HepG2 (cell line): Measurements from ENCODE around the gene RBM8A. TPM values are rescaled to one million over a fixed set of nuclear protein-coding genes. Genes with fewer than 3 reads are reported as not detected.

Experiments used
- HIVEP1 ChIP-seq: sonication (generic); formaldehyde crosslinking; IDR thresholded peaks from 2 replicates; pipeline ENCODE4 v1.4.0; 2020; ENCODE audit warnings: mild to moderate bottlenecking, missing genetic modification reagents
- HNRNPUL1 ChIP-seq: fragments of 200-400 bp; formaldehyde crosslinking; IDR thresholded peaks from 2 replicates; pipeline ENCODE4 v1.6.1; 2017; ENCODE audit warnings: low read depth, mild to moderate bottlenecking, low read length, moderate library complexity
- NFYC ChIP-seq: IDR thresholded peaks from 2 replicates; pipeline ENCODE4 v1.6.1; 2016; ENCODE audit warnings: missing genetic modification reagents, missing compliant biosample characterization
- PHF8 ChIP-seq: sonication (generic); formaldehyde crosslinking; IDR thresholded peaks from 2 replicates; pipeline ENCODE4 v1.5.0; 2020; ENCODE audit warnings: missing genetic modification reagents
- SKI ChIP-seq: fragments of 450-650 bp; IDR thresholded peaks from one replicate; pipeline ENCODE4 v1.6.1; 2018; ENCODE audit warnings: mild to moderate bottlenecking; ENCODE audit not compliant: partially characterized antibody
- SOX6 ChIP-seq, 2 experiments: fragments of 450-650 bp in 1 of 2; sonication (generic) in 1 of 2; formaldehyde crosslinking in 1 of 2; IDR thresholded peaks; 2 replicates each; pipeline versions ENCODE4 v1.4.0 to v1.6.1; 2017 to 2020; ENCODE audit warnings: antibody characterized with exemption in 1 of 2, mild to moderate bottlenecking in 1 of 2, missing genetic modification reagents in 1 of 2
- TEAD2 ChIP-seq: sonication (generic); formaldehyde crosslinking; IDR thresholded peaks from 2 replicates; pipeline ENCODE4 v1.9.0; 2021; ENCODE audit warnings: missing genetic modification reagents
- YY1 ChIP-seq: IDR thresholded peaks from 2 replicates; pipeline ENCODE4 v1.6.1; 2011; ENCODE audit warnings: low read length, low read depth, moderate library complexity, mild to moderate bottlenecking; ENCODE audit not compliant: insufficient read depth, insufficient replicate concordance
- ZFAT ChIP-seq: sonication (generic); formaldehyde crosslinking; conservative IDR thresholded peaks from 2 replicates; pipeline ENCODE4 v1.8.1; 2023; ENCODE audit warnings: missing genetic modification reagents, inconsistent platforms
- ZNF205 ChIP-seq: IDR thresholded peaks from 2 replicates; pipeline ENCODE4 v1.6.1; 2018; ENCODE audit warnings: missing biosample characterization, missing genetic modification reagents
- ZNF678 ChIP-seq: sonication (generic); formaldehyde crosslinking; IDR thresholded peaks from 2 replicates; pipeline ENCODE4 v1.4.0; 2020; ENCODE audit warnings: mild to moderate bottlenecking, missing genetic modification reagents
- polyA plus RNA-seq, 8 experiments: library from polyadenylated mRNA; depleted of rRNA in 3 of 8; stranded (reverse) in 7 of 8; unstranded in 1 of 8; fragments of >200 nt; fragmentation: Illumina TruSeq in 4 of 8; extraction: Trizol in 4 of 8; gene quantifications; 2 replicates each; pipeline versions ENCODE4 v1.2.1 to v1.2.3, GENCODE V29; 2011 to 2016; ENCODE audit warnings: low read depth in 4 of 8, missing spikeins in 1 of 8, mixed read lengths in 1 of 8; ENCODE audit not compliant: insufficient read depth in 1 of 8
- total RNA-seq, 5 experiments: library from RNA; depleted of rRNA; stranded (reverse); fragments of >200 nt; fragmentation: Illumina TruSeq; extraction: Trizol; gene quantifications; 2 replicates each; pipeline ENCODE4 v1.2.3, GENCODE V29; 2016; ENCODE audit warnings: low read depth in 1 of 5
- TF ChIP-seq, protein P1 (sequence below): sonication (generic); formaldehyde crosslinking; IDR thresholded peaks from 2 replicates; pipeline ENCODE4 v1.4.0; 2020; ENCODE audit warnings: mild to moderate bottlenecking, missing genetic modification reagents
- TF ChIP-seq, protein P2 (sequence below): sonication (generic); formaldehyde crosslinking; IDR thresholded peaks from 2 replicates; pipeline ENCODE4 v1.5.1; 2020; ENCODE audit warnings: missing genetic modification reagents, mild to moderate bottlenecking, borderline replicate concordance
- TF ChIP-seq, protein P3 (sequence below): sonication (generic); formaldehyde crosslinking; IDR thresholded peaks from 2 replicates; pipeline ENCODE4 v1.5.0; 2020; ENCODE audit warnings: missing genetic modification reagents
- TF ChIP-seq, protein P4 (sequence below): IDR thresholded peaks from 2 replicates; pipeline ENCODE4 v1.6.1; 2012; ENCODE audit warnings: low read depth, low read length, improper control_type of control experiment
- TF ChIP-seq, protein P5 (sequence below): sonication (generic); formaldehyde crosslinking; IDR thresholded peaks from 2 replicates; pipeline ENCODE4 v1.5.0; 2020; ENCODE audit warnings: mild to moderate bottlenecking, missing genetic modification reagents, borderline replicate concordance

Gene RBM8A
- total and polyA plus RNA-seq, 2 of the 13 experiments (the other 11 are each of a cell fraction or from before 2014, with no cell fraction given), result 106 to 162 TPM

DNA sequence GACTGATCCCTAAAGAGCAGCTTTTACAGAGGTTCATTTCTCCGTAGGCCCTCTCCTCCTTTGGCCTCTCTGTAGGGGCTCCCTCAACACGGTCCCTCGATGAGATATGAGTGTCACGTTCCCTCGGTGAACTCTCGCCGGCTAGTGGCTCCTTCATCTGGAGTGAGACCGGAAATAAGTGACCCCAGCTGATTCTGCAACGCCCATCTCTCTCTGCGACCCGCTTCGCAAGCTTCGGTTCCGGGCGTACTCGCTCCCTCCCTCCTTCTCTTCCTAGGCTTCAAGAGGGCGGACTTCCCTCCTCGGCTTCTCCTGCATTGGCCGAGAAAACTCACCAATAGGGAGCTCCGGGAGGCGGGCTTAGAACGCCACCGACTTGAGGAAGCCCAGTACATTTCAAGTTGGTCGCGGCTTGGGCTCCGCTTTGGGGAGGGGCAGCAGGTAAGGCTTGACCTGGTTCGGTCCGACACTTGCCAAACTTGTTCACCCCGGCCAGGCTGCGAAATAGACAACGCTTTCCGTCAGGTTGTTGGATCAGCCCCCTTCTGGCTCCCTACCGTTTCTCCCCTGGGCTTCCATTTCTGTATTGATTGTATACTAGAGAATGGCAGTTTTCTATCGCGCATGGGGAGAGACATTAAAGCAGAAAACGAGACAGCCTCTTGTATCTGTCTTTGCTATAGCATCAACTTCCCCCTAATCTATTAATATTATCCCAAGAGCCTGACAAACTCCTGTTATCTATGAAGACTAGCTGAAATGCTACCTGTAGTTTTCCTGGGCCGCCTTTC, 37.2 kb upstream of the RBM8A start, which contains the start of the genes ANKRD34A and POLR3GL (continued):
- TF ChIP-seq, protein P1, sequence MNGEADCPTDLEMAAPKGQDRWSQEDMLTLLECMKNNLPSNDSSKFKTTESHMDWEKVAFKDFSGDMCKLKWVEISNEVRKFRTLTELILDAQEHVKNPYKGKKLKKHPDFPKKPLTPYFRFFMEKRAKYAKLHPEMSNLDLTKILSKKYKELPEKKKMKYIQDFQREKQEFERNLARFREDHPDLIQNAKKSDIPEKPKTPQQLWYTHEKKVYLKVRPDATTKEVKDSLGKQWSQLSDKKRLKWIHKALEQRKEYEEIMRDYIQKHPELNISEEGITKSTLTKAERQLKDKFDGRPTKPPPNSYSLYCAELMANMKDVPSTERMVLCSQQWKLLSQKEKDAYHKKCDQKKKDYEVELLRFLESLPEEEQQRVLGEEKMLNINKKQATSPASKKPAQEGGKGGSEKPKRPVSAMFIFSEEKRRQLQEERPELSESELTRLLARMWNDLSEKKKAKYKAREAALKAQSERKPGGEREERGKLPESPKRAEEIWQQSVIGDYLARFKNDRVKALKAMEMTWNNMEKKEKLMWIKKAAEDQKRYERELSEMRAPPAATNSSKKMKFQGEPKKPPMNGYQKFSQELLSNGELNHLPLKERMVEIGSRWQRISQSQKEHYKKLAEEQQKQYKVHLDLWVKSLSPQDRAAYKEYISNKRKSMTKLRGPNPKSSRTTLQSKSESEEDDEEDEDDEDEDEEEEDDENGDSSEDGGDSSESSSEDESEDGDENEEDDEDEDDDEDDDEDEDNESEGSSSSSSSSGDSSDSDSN (CRISPR knock-in tag), result 0 out of 2 replicates have a peak, but pooled peaks have one; percentile 49
- no peak for TF ChIP-seq ZFAT (CRISPR knock-in tag)
- TF ChIP-seq SOX6 (IDR thresholded peaks at IDR 0.05), result no peak
- TF ChIP-seq SOX6 (CRISPR knock-in tag; IDR thresholded peaks at IDR 0.05), result peak; percentile 58
- peak; percentile 78 for TF ChIP-seq PHF8 (CRISPR knock-in tag)
- TF ChIP-seq, protein P2, sequence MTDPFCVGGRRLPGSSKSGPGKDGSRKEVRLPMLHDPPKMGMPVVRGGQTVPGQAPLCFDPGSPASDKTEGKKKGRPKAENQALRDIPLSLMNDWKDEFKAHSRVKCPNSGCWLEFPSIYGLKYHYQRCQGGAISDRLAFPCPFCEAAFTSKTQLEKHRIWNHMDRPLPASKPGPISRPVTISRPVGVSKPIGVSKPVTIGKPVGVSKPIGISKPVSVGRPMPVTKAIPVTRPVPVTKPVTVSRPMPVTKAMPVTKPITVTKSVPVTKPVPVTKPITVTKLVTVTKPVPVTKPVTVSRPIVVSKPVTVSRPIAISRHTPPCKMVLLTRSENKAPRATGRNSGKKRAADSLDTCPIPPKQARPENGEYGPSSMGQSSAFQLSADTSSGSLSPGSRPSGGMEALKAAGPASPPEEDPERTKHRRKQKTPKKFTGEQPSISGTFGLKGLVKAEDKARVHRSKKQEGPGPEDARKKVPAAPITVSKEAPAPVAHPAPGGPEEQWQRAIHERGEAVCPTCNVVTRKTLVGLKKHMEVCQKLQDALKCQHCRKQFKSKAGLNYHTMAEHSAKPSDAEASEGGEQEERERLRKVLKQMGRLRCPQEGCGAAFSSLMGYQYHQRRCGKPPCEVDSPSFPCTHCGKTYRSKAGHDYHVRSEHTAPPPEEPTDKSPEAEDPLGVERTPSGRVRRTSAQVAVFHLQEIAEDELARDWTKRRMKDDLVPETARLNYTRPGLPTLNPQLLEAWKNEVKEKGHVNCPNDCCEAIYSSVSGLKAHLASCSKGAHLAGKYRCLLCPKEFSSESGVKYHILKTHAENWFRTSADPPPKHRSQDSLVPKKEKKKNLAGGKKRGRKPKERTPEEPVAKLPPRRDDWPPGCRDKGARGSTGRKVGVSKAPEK (CRISPR knock-in tag), result no peak
- TF ChIP-seq YY1, result peak; percentile 26
- TF ChIP-seq ZNF205 (CRISPR knock-in tag), result peak; percentile 39; the same call in 1 of the 2 replicates
- TF ChIP-seq NFYC (CRISPR knock-in tag), result peak; percentile 81
- TF ChIP-seq, protein P3, sequence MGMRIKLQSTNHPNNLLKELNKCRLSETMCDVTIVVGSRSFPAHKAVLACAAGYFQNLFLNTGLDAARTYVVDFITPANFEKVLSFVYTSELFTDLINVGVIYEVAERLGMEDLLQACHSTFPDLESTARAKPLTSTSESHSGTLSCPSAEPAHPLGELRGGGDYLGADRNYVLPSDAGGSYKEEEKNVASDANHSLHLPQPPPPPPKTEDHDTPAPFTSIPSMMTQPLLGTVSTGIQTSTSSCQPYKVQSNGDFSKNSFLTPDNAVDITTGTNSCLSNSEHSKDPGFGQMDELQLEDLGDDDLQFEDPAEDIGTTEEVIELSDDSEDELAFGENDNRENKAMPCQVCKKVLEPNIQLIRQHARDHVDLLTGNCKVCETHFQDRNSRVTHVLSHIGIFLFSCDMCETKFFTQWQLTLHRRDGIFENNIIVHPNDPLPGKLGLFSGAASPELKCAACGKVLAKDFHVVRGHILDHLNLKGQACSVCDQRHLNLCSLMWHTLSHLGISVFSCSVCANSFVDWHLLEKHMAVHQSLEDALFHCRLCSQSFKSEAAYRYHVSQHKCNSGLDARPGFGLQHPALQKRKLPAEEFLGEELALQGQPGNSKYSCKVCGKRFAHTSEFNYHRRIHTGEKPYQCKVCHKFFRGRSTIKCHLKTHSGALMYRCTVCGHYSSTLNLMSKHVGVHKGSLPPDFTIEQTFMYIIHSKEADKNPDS (CRISPR knock-in tag), result no peak
- TF ChIP-seq, protein P4, sequence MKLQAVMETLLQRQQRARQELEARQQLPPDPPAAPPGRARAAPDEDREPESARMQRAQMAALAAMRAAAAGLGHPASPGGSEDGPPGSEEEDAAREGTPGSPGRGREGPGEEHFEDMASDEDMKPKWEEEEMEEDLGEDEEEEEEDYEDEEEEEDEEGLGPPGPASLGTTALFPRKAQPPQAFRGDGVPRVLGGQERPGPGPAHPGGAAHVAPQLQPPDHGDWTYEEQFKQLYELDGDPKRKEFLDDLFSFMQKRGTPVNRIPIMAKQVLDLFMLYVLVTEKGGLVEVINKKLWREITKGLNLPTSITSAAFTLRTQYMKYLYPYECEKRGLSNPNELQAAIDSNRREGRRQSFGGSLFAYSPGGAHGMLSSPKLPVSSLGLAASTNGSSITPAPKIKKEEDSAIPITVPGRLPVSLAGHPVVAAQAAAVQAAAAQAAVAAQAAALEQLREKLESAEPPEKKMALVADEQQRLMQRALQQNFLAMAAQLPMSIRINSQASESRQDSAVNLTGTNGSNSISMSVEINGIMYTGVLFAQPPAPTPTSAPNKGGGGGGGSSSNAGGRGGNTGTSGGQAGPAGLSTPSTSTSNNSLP, result no peak
- no peak for TF ChIP-seq HNRNPUL1
- TF ChIP-seq SKI, result no peak
- TF ChIP-seq HIVEP1 (CRISPR knock-in tag), result peak; percentile 47; the same call in 1 of the 2 replicates
- no peak for TF ChIP-seq ZNF678 (CRISPR knock-in tag)
- TF ChIP-seq TEAD2, result no peak
- TF ChIP-seq, protein P5, sequence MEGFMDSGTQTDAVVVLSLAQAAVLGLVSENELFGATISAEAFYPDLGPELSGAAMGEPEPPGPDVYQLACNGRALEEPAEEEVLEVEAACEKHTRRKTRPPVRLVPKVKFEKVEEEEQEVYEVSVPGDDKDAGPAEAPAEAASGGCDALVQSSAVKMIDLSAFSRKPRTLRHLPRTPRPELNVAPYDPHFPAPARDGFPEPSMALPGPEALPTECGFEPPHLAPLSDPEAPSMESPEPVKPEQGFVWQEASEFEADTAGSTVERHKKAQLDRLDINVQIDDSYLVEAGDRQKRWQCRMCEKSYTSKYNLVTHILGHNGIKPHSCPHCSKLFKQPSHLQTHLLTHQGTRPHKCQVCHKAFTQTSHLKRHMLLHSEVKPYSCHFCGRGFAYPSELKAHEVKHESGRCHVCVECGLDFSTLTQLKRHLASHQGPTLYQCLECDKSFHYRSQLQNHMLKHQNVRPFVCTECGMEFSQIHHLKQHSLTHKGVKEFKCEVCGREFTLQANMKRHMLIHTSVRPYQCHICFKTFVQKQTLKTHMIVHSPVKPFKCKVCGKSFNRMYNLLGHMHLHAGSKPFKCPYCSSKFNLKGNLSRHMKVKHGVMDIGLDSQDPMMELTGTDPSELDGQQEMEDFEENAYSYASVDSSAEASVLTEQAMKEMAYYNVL (CRISPR knock-in tag), result peak; percentile 63; the same call in 1 of the 2 replicates
